ENCODE results near the gene TMEM123.

TMEM123 gene

GRCh38 chr11:102428696-102429095, 23.9 kb downstream of the TMEM123 start:
- Mint-ChIP-seq H3K4me1 (peaks cover 94% of the 10 kb centered on the region), H3K27me3 (no peaks in the 10 kb centered on the region), H3K4me3 (no peak overlapping the region), H3K27ac (no peak overlapping the region), H3K9me3 (peaks cover 18 to 21% of the 10 kb centered on the region in 2 donors)
- DNase-seq (no peak), ATAC-seq (no peak)

GRCh38 chr11:102427068-102427467, 25.5 kb downstream of the TMEM123 start:
- no peaks in the 10 kb centered on the region for H3K27me3 Mint-ChIP-seq
- ATAC-seq (no peak), DNase-seq (no peak)
- H3K9me3 Mint-ChIP-seq = peaks cover 5 to 8% of the 10 kb centered on the region in 2 donors
- H3K27ac Mint-ChIP-seq = peak overlapping the region; percentile 15 to 36
- peaks cover 94% of the 10 kb centered on the region for H3K4me1 Mint-ChIP-seq
- peak overlapping the region; percentile 39 to 43 for H3K4me3 Mint-ChIP-seq

GRCh38 chr11:102426570-102426969, 26.0 kb downstream of the TMEM123 start:
- H3K4me1 Mint-ChIP-seq = peaks cover 94% of the 10 kb centered on the region
- H3K27me3 Mint-ChIP-seq = no peaks in the 10 kb centered on the region
- no peak overlapping the region for H3K27ac Mint-ChIP-seq
- peaks cover under 1 to 3% of the 10 kb centered on the region in 2 donors for H3K9me3 Mint-ChIP-seq
- DNase-seq (no peak), ATAC-seq (no peak)
- peak overlapping the region in 1 of 2 donors; percentile 39 for H3K4me3 Mint-ChIP-seq

GRCh38 chr11:102426000-102426399, 26.6 kb downstream of the TMEM123 start:
- no peaks in the 10 kb centered on the region for H3K9me3 Mint-ChIP-seq
- no peak for DNase-seq
- no peaks in the 10 kb centered on the region for H3K27me3 Mint-ChIP-seq
- no peak overlapping the region for H3K27ac Mint-ChIP-seq
- H3K4me1 Mint-ChIP-seq = peaks cover 94% of the 10 kb centered on the region
- H3K4me3 Mint-ChIP-seq = peak overlapping the region in 1 of 2 donors; percentile 9
- ATAC-seq = no peak

GRCh38 chr11:102423936-102424335, 28.6 kb downstream of the TMEM123 start:
- H3K4me3 Mint-ChIP-seq = no peak overlapping the region
- H3K27me3 Mint-ChIP-seq = no peaks in the 10 kb centered on the region
- peaks cover 94% of the 10 kb centered on the region for H3K4me1 Mint-ChIP-seq
- no peak for ATAC-seq
- H3K9me3 Mint-ChIP-seq = no peaks in the 10 kb centered on the region
- H3K27ac Mint-ChIP-seq = no peak overlapping the region
- no peak for DNase-seq

- Mint-ChIP-seq H3K4me1 (peaks cover 96% of the 10 kb centered on the region), H3K27ac (peak overlapping the region; percentile 42 to 86), H3K9me3 (peaks cover 0 to 2% of the 10 kb centered on the region in 2 donors), H3K4me3 (peak overlapping the region; percentile 42 to 51), H3K27me3 (no peaks in the 10 kb centered on the region)
- ATAC-seq = peak; percentile 58
- DNase-seq = no peak
Observed at GRCh38 chr11:102422817-102423712, 29.5 kb downstream of the TMEM123 start.

GRCh38 chr11:102421261-102421660, 31.3 kb downstream of the TMEM123 start:
- no peak for ATAC-seq
- H3K27ac Mint-ChIP-seq = no peak overlapping the region

GRCh38 chr11:102420547-102420946, 32.0 kb downstream of the TMEM123 start:
- Mint-ChIP-seq H3K27me3 (no peaks in the 10 kb centered on the region), H3K4me1 (peaks cover 100% of the 10 kb centered on the region), H3K4me3 (peak overlapping the region in 1 of 2 donors; percentile 51), H3K9me3 (peaks cover 0 to 14% of the 10 kb centered on the region in 2 donors), H3K27ac (peak overlapping the region in 1 of 2 donors; percentile 20)
- DNase-seq (peak in 1 of 2 donors; percentile 56), ATAC-seq (peak; percentile 83)

More at GRCh38 chr11:102421261-102421660, 31.3 kb downstream of the TMEM123 start:
- Mint-ChIP-seq H3K9me3 (peaks cover 0 to 14% of the 10 kb centered on the region in 2 donors), H3K27me3 (no peaks in the 10 kb centered on the region), H3K4me1 (peaks cover 100% of the 10 kb centered on the region), H3K4me3 (no peak overlapping the region)
- no peak for DNase-seq

GRCh38 chr11:102419181-102419580, 33.4 kb downstream of the TMEM123 start:
- DNase-seq (no peak), ATAC-seq (no peak)
- Mint-ChIP-seq H3K27ac (no peak overlapping the region), H3K4me1 (peaks cover 100% of the 10 kb centered on the region), H3K4me3 (no peak overlapping the region), H3K9me3 (peaks cover 0 to 14% of the 10 kb centered on the region in 2 donors), H3K27me3 (no peaks in the 10 kb centered on the region)

- Mint-ChIP-seq H3K9me3 (peaks cover 0 to 14% of the 10 kb centered on the region in 2 donors), H3K4me3 (peak overlapping the region; percentile 60 to 62), H3K27ac (peak overlapping the region; percentile 50 to 63), H3K27me3 (no peaks in the 10 kb centered on the region), H3K4me1 (peaks cover 94% of the 10 kb centered on the region)
- no peak for DNase-seq
- peak; percentile 84 for ATAC-seq
Observed at GRCh38 chr11:102416976-102417375, 35.6 kb downstream of the TMEM123 start.

GRCh38 chr11:102415304-102415916, 37.2 kb downstream of the TMEM123 start:
- H3K27me3 Mint-ChIP-seq = no peaks in the 10 kb centered on the region

GRCh38 chr11:102414559-102414958, 38.0 kb downstream of the TMEM123 start:
- Mint-ChIP-seq H3K4me3 (peak overlapping the region; percentile 71 to 79), H3K27me3 (no peaks in the 10 kb centered on the region), H3K27ac (peak overlapping the region in 1 of 2 donors; percentile 75), H3K9me3 (peaks cover 0 to 14% of the 10 kb centered on the region in 2 donors), H3K4me1 (peaks cover 93% of the 10 kb centered on the region)
- DNase-seq (no peak), ATAC-seq (no peak)

More at GRCh38 chr11:102415304-102415916, 37.2 kb downstream of the TMEM123 start:
- no peak for DNase-seq
- Mint-ChIP-seq H3K9me3 (peaks cover 0 to 14% of the 10 kb centered on the region in 2 donors), H3K4me1 (peaks cover 94% of the 10 kb centered on the region), H3K27ac (peak overlapping the region; percentile 75 to 84), H3K4me3 (peak overlapping the region; percentile 71 to 79)
- peak; percentile 78 for ATAC-seq

GRCh38 chr11:102413497-102413896, 39.1 kb downstream of the TMEM123 start:
- DNase-seq (no peak), ATAC-seq (peak; percentile 26)
- Mint-ChIP-seq H3K27me3 (no peaks in the 10 kb centered on the region), H3K4me3 (peak overlapping the region; percentile 71 to 79), H3K27ac (peak overlapping the region; percentile 49 to 87), H3K9me3 (peaks cover 0 to 14% of the 10 kb centered on the region in 2 donors), H3K4me1 (peaks cover 90% of the 10 kb centered on the region)

- no peak for DNase-seq
- Mint-ChIP-seq H3K27ac (peak overlapping the region in 1 of 2 donors; percentile 78), H3K4me3 (no peak overlapping the region), H3K4me1 (peaks cover 90% of the 10 kb centered on the region), H3K9me3 (no peaks in the 10 kb centered on the region), H3K27me3 (no peaks in the 10 kb centered on the region)
- ATAC-seq = no peak
Observed at GRCh38 chr11:102411142-102411541, 41.4 kb downstream of the TMEM123 start.

GRCh38 chr11:102410382-102410784, 42.2 kb downstream of the TMEM123 start:
- peak overlapping the region in 1 of 2 donors; percentile 37 for H3K4me3 Mint-ChIP-seq
- no peak for ATAC-seq
- H3K27me3 Mint-ChIP-seq = no peaks in the 10 kb centered on the region
- peaks cover 90% of the 10 kb centered on the region for H3K4me1 Mint-ChIP-seq
- H3K9me3 Mint-ChIP-seq = no peaks in the 10 kb centered on the region
- DNase-seq = no peak
- H3K27ac Mint-ChIP-seq = peak overlapping the region in 1 of 2 donors; percentile 77

- DNase-seq = no peak
- Mint-ChIP-seq H3K27ac (peak overlapping the region in 1 of 2 donors; percentile 82), H3K4me1 (peaks cover 90% of the 10 kb centered on the region), H3K9me3 (no peaks in the 10 kb centered on the region), H3K4me3 (no peak overlapping the region), H3K27me3 (no peaks in the 10 kb centered on the region)
- ATAC-seq = no peak
Observed at GRCh38 chr11:102408339-102408738, 44.2 kb downstream of the TMEM123 start.
